Panc1 (cell line): ENCODE data around the gene CRIP2. TPM values are rescaled to one million over a fixed set of nuclear protein-coding genes. Genes with fewer than 3 reads are reported as not detected.

Source experiments
- ATAC-seq: fragments of 200-7000 bp; cut with Tn5 transposase; 2 replicates; pipeline ENCODE4 v1.9.1; 2020; ENCODE audit warnings: mild to moderate bottlenecking, moderate library complexity
- BruUV-seq: library from RNA; stranded (reverse); fragments of 400-500 nt; replicated peaks from 2 replicates; lab custom pipeline; 2021; lab: Mats Ljungman, UMichigan
- CTCF ChIA-PET: fragments of 300-600 bp; sonication (Branson Sonifier 250); formaldehyde crosslinking; loops from one replicate; lab custom pipeline; 2022; ENCODE audit warnings: antibody characterized with exemption; lab: Charles Lee
- POLR2A ChIA-PET: fragments of 300-600 bp; sonication (Branson Sonifier 250); formaldehyde crosslinking; loops from one replicate; lab custom pipeline; 2022; ENCODE audit warnings: antibody characterized with exemption; lab: Charles Lee
- DNase-seq: peaks from one replicate; pipeline ENCODE4 v3.0.0-alpha.2; 2010; ENCODE audit warnings: low read depth, low spot score
- H3K27ac ChIP-seq: 2 replicates; pipeline ENCODE4 v1.5.1; 2011; ENCODE audit warnings: mild to moderate bottlenecking, low read length, inconsistent platforms
- H3K27me3 ChIP-seq: fragments of 200-500 bp; sonication (Bioruptor generic); 2 replicates; pipeline ENCODE4 v1.6.0; 2014; ENCODE audit warnings: low read length, inconsistent platforms; ENCODE audit not compliant: control insufficient read depth, insufficient read depth
- H3K36me3 ChIP-seq: fragments of 200-500 bp; sonication (Bioruptor generic); 2 replicates; pipeline ENCODE4 v1.5.1; 2014; ENCODE audit warnings: inconsistent platforms, mild to moderate bottlenecking, low read length, moderate library complexity; ENCODE audit not compliant: control insufficient read depth, insufficient read depth
- H3K4me1 ChIP-seq: 2 replicates; pipeline ENCODE4 v1.5.1; 2011; ENCODE audit warnings: inconsistent platforms, mild to moderate bottlenecking, low read length, moderate library complexity; ENCODE audit not compliant: control insufficient read depth, insufficient read depth
- H3K4me3 ChIP-seq, 2 experiments: 2 replicates each; pipeline ENCODE4 v1.5.1; 2011 to 2012; ENCODE audit warnings: low read depth in 2 of 2, low read length in 2 of 2, mild to moderate bottlenecking in 2 of 2, inconsistent platforms in 1 of 2, moderate library complexity in 1 of 2
- H3K9me3 ChIP-seq: fragments of 200-500 bp; sonication (Bioruptor generic); 2 replicates; pipeline ENCODE4 v1.5.1; 2014; ENCODE audit warnings: low read depth, mild to moderate bottlenecking, inconsistent platforms, low read length, moderate library complexity; ENCODE audit not compliant: control insufficient read depth, insufficient read depth
- POLR2AphosphoS5 ChIP-seq: IDR thresholded peaks from 2 replicates; pipeline ENCODE4 v1.6.1; 2012; ENCODE audit warnings: mild to moderate bottlenecking, low read depth, low read length, moderate library complexity
- SIN3A ChIP-seq: IDR thresholded peaks from 2 replicates; pipeline ENCODE4 v1.6.1; 2012; ENCODE audit warnings: low read depth, mild to moderate bottlenecking, low read length, moderate library complexity, borderline replicate concordance; ENCODE audit not compliant: insufficient read depth
- TCF7L2 ChIP-seq: IDR thresholded peaks from 2 replicates; pipeline ENCODE4 v1.6.1; 2011; ENCODE audit warnings: mild to moderate bottlenecking, low read depth, low read length, inconsistent platforms
- in situ Hi-C: cut with HindIII; loops from 2 replicates; pipeline ENCODE4 v1.10.0; 2016; ENCODE audit warnings: low sequenced_read_pairs, low pct_unique_long_range_greater_than_20kb
- intact Hi-C: fragments of 100-400 bp; cut with micrococcal nuclease; formaldehyde crosslinking; loops from one replicate; pipeline ENCODE4 v1.10.0; 2022; ENCODE audit not compliant: unreplicated experiment
- total RNA-seq: library from RNA; stranded (reverse); gene quantifications from one replicate; pipeline ENCODE4 v1.2.1, GENCODE V29; 2021; ENCODE audit not compliant: unreplicated experiment
- TF ChIP-seq, protein P1 (sequence below), 2 experiments: IDR thresholded peaks; 2 replicates each; pipeline ENCODE4 v1.6.1; 2011 to 2012; ENCODE audit warnings: low read depth in 2 of 2, control low read depth in 1 of 2, low read length in 1 of 2, mild to moderate bottlenecking in 1 of 2, moderate library complexity in 1 of 2; ENCODE audit not compliant: insufficient read depth in 1 of 2
- TF ChIP-seq, protein P2 (sequence below): fragments of 450-650 bp; IDR thresholded peaks from 2 replicates; pipeline ENCODE4 v1.5.1; 2017; ENCODE audit warnings: mild to moderate bottlenecking

Gene CRIP2
- total RNA-seq, 1 experiment from 2014 or later: 280 TPM

- no peak overlapping the region for H3K27ac ChIP-seq
- no peaks in the 10 kb centered on the region for H3K27me3 ChIP-seq
- no peak for ATAC-seq
- in situ Hi-C loops (no loop called here), intact Hi-C loops (no loop called here)
- H3K4me3 ChIP-seq: no peak overlapping the region
- TF ChIP-seq, protein P1, sequence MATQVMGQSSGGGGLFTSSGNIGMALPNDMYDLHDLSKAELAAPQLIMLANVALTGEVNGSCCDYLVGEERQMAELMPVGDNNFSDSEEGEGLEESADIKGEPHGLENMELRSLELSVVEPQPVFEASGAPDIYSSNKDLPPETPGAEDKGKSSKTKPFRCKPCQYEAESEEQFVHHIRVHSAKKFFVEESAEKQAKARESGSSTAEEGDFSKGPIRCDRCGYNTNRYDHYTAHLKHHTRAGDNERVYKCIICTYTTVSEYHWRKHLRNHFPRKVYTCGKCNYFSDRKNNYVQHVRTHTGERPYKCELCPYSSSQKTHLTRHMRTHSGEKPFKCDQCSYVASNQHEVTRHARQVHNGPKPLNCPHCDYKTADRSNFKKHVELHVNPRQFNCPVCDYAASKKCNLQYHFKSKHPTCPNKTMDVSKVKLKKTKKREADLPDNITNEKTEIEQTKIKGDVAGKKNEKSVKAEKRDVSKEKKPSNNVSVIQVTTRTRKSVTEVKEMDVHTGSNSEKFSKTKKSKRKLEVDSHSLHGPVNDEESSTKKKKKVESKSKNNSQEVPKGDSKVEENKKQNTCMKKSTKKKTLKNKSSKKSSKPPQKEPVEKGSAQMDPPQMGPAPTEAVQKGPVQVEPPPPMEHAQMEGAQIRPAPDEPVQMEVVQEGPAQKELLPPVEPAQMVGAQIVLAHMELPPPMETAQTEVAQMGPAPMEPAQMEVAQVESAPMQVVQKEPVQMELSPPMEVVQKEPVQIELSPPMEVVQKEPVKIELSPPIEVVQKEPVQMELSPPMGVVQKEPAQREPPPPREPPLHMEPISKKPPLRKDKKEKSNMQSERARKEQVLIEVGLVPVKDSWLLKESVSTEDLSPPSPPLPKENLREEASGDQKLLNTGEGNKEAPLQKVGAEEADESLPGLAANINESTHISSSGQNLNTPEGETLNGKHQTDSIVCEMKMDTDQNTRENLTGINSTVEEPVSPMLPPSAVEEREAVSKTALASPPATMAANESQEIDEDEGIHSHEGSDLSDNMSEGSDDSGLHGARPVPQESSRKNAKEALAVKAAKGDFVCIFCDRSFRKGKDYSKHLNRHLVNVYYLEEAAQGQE (IDR thresholded peaks at IDR 0.05; ENCODE audit: insufficient read depth in 1 of 2, low read depth in 2 of 2, low read length in 1 of 2): no peak
- TF ChIP-seq TCF7L2: no peak
- TF ChIP-seq, protein P2, sequence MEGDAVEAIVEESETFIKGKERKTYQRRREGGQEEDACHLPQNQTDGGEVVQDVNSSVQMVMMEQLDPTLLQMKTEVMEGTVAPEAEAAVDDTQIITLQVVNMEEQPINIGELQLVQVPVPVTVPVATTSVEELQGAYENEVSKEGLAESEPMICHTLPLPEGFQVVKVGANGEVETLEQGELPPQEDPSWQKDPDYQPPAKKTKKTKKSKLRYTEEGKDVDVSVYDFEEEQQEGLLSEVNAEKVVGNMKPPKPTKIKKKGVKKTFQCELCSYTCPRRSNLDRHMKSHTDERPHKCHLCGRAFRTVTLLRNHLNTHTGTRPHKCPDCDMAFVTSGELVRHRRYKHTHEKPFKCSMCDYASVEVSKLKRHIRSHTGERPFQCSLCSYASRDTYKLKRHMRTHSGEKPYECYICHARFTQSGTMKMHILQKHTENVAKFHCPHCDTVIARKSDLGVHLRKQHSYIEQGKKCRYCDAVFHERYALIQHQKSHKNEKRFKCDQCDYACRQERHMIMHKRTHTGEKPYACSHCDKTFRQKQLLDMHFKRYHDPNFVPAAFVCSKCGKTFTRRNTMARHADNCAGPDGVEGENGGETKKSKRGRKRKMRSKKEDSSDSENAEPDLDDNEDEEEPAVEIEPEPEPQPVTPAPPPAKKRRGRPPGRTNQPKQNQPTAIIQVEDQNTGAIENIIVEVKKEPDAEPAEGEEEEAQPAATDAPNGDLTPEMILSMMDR: no peak
- TF ChIP-seq SIN3A: no peak
- peaks cover 3% of the 10 kb centered on the region; the same call in 1 of the 2 replicates for H3K4me1 ChIP-seq
- no peak for DNase-seq
- BruUV-seq: no TSS peak
- no peaks in the 10 kb centered on the region for H3K36me3 ChIP-seq
- no peaks in the 10 kb centered on the region for H3K9me3 ChIP-seq
- ChIA-PET POLR2A (interaction anchor here (0.6 kb wide), 1 partner anchor 467 kb away, joined by 4 read pairs; no protein-coding TSS in a partner anchor), CTCF (no interaction called here)
Measured at GRCh38 chr14:105431256-105431655, 43.4 kb upstream of the CRIP2 start.

DNA sequence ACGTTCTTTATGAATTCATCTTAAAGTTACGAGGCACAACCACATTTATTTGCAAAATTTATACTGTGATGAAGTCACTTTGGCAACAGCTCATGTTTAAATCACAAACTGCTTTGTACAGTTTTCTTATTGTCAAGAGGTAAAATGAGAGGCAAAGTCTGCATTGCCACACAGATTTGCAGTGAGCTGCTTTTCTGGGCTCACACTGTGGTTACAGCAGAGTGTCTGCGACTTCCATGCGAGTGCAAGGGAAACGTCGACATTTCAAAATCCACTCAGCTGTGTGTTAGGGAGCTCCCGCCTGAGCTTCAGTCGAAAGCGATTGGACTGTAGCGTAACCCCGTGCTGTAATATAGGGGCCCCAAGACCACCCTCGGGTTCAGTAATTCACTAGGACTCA is 42.0 kb upstream of the CRIP2 start:
- DNase-seq (no peak), ATAC-seq (no peak)
- Histone ChIP-seq H3K9me3 (no peaks in the 10 kb centered on the region), H3K36me3 (no peaks in the 10 kb centered on the region), H3K27me3 (no peaks in the 10 kb centered on the region), H3K4me3 (no peak overlapping the region), H3K27ac (no peak overlapping the region), H3K4me1 (peaks cover 3% of the 10 kb centered on the region; the same call in 1 of the 2 replicates)
- CTCF ChIA-PET: no interaction called here
- in situ Hi-C loops: no loop called here
- intact Hi-C loops: no loop called here
- POLR2A ChIA-PET: no interaction called here
- BruUV-seq: no TSS peak
- TF ChIP-seq, protein P2: no peak
- no peak for TF ChIP-seq SIN3A
- TF ChIP-seq POLR2AphosphoS5: no peak
- TF ChIP-seq, protein P1 (IDR thresholded peaks at IDR 0.05; ENCODE audit: insufficient read depth in 1 of 2, low read depth in 2 of 2, low read length in 1 of 2): no peak
- no peak for TF ChIP-seq TCF7L2
